Peyer's patch (tissue), 4 donors: Measurements from ENCODE around the gene MEGF6.

ENCODE experiments used
- POLR2A ChIP-seq, 2 donors: fragments of 450-650 bp; IDR thresholded peaks; one replicate each; pipeline ENCODE4 v1.5.1; 2017; ENCODE audit warnings: antibody characterized with exemption in 2 of 2, mild to moderate bottlenecking in 2 of 2, moderate library complexity in 2 of 2
- TF ChIP-seq, protein P1 (sequence below), 6 experiments: fragments of 450-650 bp in 4 of 6; fragments of 200-600 bp in 2 of 6; sonication (generic) in 1 of 6; IDR thresholded peaks; one replicate each; pipeline ENCODE4 v1.5.1; 2017 to 2019; ENCODE audit warnings: antibody characterized with exemption in 6 of 6, mild to moderate bottlenecking in 3 of 6, moderate library complexity in 1 of 6

DNA sequence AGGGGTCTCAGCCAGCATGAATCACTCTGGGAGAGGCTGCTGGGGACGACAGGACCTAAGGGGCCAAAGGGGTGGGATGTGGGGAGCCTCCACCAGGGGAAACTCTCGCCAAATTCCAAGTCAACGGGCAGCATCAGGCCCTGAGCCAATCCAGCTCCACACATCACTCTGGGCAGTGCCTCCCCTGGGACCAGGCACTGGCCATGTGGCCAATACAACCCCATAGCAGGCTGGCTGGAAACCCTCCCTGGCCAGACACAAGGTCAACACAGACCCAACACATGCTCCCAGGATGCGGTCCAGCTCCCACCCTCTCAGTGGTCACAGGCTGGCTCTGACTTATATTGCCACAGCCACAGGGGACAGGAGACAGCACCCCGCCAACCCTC, 60.0 kb downstream of the MEGF6 start:
- no peak for TF ChIP-seq POLR2A (IDR thresholded peaks at IDR 0.05)
- TF ChIP-seq, protein P1, sequence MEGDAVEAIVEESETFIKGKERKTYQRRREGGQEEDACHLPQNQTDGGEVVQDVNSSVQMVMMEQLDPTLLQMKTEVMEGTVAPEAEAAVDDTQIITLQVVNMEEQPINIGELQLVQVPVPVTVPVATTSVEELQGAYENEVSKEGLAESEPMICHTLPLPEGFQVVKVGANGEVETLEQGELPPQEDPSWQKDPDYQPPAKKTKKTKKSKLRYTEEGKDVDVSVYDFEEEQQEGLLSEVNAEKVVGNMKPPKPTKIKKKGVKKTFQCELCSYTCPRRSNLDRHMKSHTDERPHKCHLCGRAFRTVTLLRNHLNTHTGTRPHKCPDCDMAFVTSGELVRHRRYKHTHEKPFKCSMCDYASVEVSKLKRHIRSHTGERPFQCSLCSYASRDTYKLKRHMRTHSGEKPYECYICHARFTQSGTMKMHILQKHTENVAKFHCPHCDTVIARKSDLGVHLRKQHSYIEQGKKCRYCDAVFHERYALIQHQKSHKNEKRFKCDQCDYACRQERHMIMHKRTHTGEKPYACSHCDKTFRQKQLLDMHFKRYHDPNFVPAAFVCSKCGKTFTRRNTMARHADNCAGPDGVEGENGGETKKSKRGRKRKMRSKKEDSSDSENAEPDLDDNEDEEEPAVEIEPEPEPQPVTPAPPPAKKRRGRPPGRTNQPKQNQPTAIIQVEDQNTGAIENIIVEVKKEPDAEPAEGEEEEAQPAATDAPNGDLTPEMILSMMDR (IDR thresholded peaks at IDR 0.05): no peak
